ENCODE data around the gene AFDN.
A peak's percentile ranks its signal among the peaks of the same experiment; 100 is the strongest.

DNA sequence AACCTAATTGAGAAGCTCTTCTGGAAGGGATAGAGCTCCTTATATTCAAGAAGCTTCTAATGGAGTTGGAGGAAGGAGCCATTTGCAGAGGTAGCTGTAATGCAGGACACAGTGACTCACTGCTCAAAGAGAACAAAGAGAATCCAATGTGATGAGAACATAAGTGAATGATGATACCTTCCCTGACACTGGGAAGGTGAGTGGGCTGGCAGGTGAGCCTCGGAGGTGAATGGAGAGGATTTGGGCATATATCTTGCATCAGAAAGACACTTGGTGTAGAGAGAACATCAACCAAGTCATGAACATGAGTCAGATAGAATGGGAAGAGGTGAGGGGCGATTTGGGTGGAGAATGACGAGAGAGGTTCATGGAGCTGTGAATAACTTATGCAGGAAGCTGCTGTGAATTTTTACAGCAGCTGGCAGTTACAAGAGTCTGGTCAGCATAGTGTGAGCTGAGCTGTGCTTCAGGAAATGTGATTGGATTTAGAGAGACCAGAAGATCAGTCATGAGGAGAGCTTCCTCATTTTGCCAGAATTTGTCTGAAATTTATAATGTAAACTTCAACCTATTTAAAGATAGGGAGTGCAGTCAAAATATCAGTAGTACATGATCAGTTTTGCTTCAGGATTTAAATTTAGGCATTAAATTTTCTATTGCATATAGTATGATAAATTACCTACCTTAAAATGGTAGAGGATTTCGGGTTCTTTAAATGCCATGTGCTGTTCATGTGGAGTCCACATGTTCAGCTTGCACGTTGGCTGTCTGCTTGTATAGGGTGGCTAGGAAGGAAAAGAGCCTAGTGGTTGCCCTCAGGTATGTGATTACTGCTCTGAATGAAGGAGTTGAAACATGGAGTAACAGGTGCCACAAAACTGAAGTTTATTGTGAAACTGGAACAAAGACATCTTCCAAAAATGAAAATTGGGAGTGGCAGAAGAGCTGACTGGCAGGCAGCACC is 111.5 kb downstream of the AFDN start:
- TF ChIP-seq, protein P1, sequence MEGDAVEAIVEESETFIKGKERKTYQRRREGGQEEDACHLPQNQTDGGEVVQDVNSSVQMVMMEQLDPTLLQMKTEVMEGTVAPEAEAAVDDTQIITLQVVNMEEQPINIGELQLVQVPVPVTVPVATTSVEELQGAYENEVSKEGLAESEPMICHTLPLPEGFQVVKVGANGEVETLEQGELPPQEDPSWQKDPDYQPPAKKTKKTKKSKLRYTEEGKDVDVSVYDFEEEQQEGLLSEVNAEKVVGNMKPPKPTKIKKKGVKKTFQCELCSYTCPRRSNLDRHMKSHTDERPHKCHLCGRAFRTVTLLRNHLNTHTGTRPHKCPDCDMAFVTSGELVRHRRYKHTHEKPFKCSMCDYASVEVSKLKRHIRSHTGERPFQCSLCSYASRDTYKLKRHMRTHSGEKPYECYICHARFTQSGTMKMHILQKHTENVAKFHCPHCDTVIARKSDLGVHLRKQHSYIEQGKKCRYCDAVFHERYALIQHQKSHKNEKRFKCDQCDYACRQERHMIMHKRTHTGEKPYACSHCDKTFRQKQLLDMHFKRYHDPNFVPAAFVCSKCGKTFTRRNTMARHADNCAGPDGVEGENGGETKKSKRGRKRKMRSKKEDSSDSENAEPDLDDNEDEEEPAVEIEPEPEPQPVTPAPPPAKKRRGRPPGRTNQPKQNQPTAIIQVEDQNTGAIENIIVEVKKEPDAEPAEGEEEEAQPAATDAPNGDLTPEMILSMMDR (IDR thresholded peaks at IDR 0.05) = peak in 1 of 5 experiments; percentile 14
- TF ChIP-seq POLR2A (IDR thresholded peaks at IDR 0.05) (no peak), EP300 (IDR thresholded peaks at IDR 0.05; ENCODE audit: low read depth) (no peak), POLR2AphosphoS5 (IDR thresholded peaks at IDR 0.05) (no peak)
